Measurements from ENCODE around the gene RAP1GAP.

GRCh38 chr1:21607549-21608529, 61.3 kb downstream of the RAP1GAP start:
- TF ChIP-seq NFE2L2 (conservative IDR thresholded peaks at IDR 0.05; ENCODE audit: low read length) (no peak), MAZ (IDR thresholded peaks at IDR 0.05; ENCODE audit: borderline replicate concordance, low read depth, low read length) (no peak), POLR2AphosphoS2 (conservative IDR thresholded peaks at IDR 0.05; ENCODE audit: low read length) (no peak), HOXB5 (CRISPR knock-in tag; IDR thresholded peaks at IDR 0.05) (no peak), CTCF (IDR thresholded peaks at IDR 0.05) (no peak), USF2 (IDR thresholded peaks at IDR 0.05) (no peak), POLR2A (IDR thresholded peaks at IDR 0.05; ENCODE audit: low read length) (no peak), SMC3 (IDR thresholded peaks at IDR 0.05) (no peak), TP53 (CRISPR knock-in tag; IDR thresholded peaks at IDR 0.05) (no peak)

All from A549 (cell line).